H1 (cell line): ENCODE measurements around the gene RRAGC. TPM values are rescaled to one million over a fixed set of nuclear protein-coding genes. Genes with fewer than 3 reads are reported as not detected.

ENCODE experiments used
- CTCF ChIA-PET: fragments of 300-600 bp; sonication (Branson Sonifier 250); formaldehyde crosslinking; loops from one replicate; lab custom pipeline; 2021; ENCODE audit not compliant: partially characterized antibody; lab: Charles Lee
- POLR2A ChIA-PET: fragments of 300-600 bp; sonication (Branson Sonifier 250); formaldehyde crosslinking; loops from one replicate; lab custom pipeline; 2021; ENCODE audit warnings: inconsistent platforms; ENCODE audit not compliant: partially characterized antibody; lab: Charles Lee
- DNase-seq, 2 experiments: peaks; one replicate each; pipeline versions ENCODE4 v3.0.0 to v3.0.0-alpha.2; 2010 to 2022; ENCODE audit warnings: low spot score in 2 of 2, low read depth in 1 of 2, mixed read lengths in 1 of 2
- FAIRE-seq: peaks from 2 replicates; lab custom pipeline; 2011; peaks lifted over from hg19 to GRCh38; lab: Jason Lieb, UNC
- H2AFZ ChIP-seq: 2 replicates; pipeline ENCODE4 v1.8.1; 2012; ENCODE audit warnings: low read length, inconsistent platforms
- H2AK5ac ChIP-seq: 2 replicates; pipeline ENCODE4 v1.6.1; 2013; ENCODE audit warnings: low read depth, low read length
- H2BK120ac ChIP-seq: replicated peaks from 2 replicates; pipeline ENCODE3; 2013; ENCODE audit warnings: low read depth, low read length, inconsistent platforms
- H2BK12ac ChIP-seq: 2 replicates; pipeline ENCODE4 v1.6.1; 2013; ENCODE audit warnings: low read depth, low read length
- H2BK15ac ChIP-seq: 2 replicates; pipeline ENCODE4 v1.6.1; 2013; ENCODE audit warnings: low read length
- H2BK20ac ChIP-seq: 2 replicates; pipeline ENCODE4 v1.6.1; 2013; ENCODE audit warnings: low read length
- H2BK5ac ChIP-seq: 2 replicates; pipeline ENCODE4 v1.6.1; 2013; ENCODE audit warnings: low read depth, low read length
- H3K14ac ChIP-seq: 2 replicates; pipeline ENCODE4 v1.6.1; 2013; ENCODE audit warnings: inconsistent platforms; ENCODE audit not compliant: insufficient read length
- H3K18ac ChIP-seq: 2 replicates; pipeline ENCODE4 v1.6.1; 2013; ENCODE audit warnings: low read length; ENCODE audit errors: extremely low read depth
- H3K23ac ChIP-seq: 2 replicates; pipeline ENCODE4 v1.6.1; 2013; ENCODE audit warnings: inconsistent platforms; ENCODE audit not compliant: insufficient read length
- H3K23me2 ChIP-seq: 2 replicates; pipeline ENCODE4 v1.6.1; 2013; ENCODE audit warnings: low read depth, low read length
- H3K27ac ChIP-seq: 2 replicates; pipeline ENCODE4 v1.6.1; 2011; ENCODE audit warnings: low read depth, low read length, inconsistent platforms
- H3K27me3 ChIP-seq, 4 experiments: replicated peaks in 1 of 4; 1 replicate in 1 of 4; 2 replicates in 3 of 4; pipeline versions ENCODE4 v1.6.1 to v1.8.1; 2011 to 2013; ENCODE audit warnings: low read length in 3 of 4, mild to moderate bottlenecking in 3 of 4, inconsistent platforms in 2 of 4, mixed read lengths in 2 of 4, moderate library complexity in 1 of 4; ENCODE audit not compliant: control insufficient read depth in 3 of 4, insufficient read depth in 3 of 4; ENCODE audit errors: extremely low read depth in 1 of 4
- H3K36me3 ChIP-seq, 4 experiments: 2 replicates each; pipeline versions ENCODE4 v1.6.1 to v1.8.1; 2011 to 2013; ENCODE audit warnings: mild to moderate bottlenecking in 4 of 4, low read length in 3 of 4, moderate library complexity in 2 of 4, control low read depth in 1 of 4, inconsistent platforms in 1 of 4; ENCODE audit not compliant: insufficient read depth in 4 of 4, control insufficient read depth in 2 of 4
- H3K4ac ChIP-seq: replicated peaks from 2 replicates; pipeline ENCODE3; 2013; ENCODE audit warnings: low read length, low read depth, mixed read lengths, inconsistent platforms; ENCODE audit not compliant: insufficient read length
- H3K4me1 ChIP-seq, 4 experiments: replicated peaks in 1 of 4; 1 replicate in 1 of 4; 2 replicates in 3 of 4; pipeline versions ENCODE4 v1.6.1 to v1.8.1; 2011 to 2013; ENCODE audit warnings: low read length in 3 of 4, inconsistent platforms in 2 of 4, mixed read lengths in 1 of 4; ENCODE audit not compliant: insufficient read depth in 4 of 4, control insufficient read depth in 3 of 4
- H3K4me2 ChIP-seq, 2 experiments: 2 replicates each; pipeline versions ENCODE4 v1.6.1 to v1.8.1; 2011 to 2013; ENCODE audit warnings: low read depth in 2 of 2, low read length in 2 of 2, control low read depth in 1 of 2, inconsistent platforms in 1 of 2, mild to moderate bottlenecking in 1 of 2; ENCODE audit not compliant: insufficient read depth in 1 of 2
- H3K4me3 ChIP-seq, 4 experiments: fragments of 200-600, 300-600 bp in 1 of 4; sonication (generic), shearing (Covaris generic), sonication (Bioruptor Twin) in 1 of 4; 2 replicates each; pipeline versions ENCODE4 v1.5.1 to v1.8.1; 2011 to 2016; ENCODE audit warnings: low read length in 4 of 4, low read depth in 3 of 4, control low read depth in 2 of 4, inconsistent platforms in 2 of 4, mild to moderate bottlenecking in 2 of 4, mixed read lengths in 1 of 4, moderate library complexity in 1 of 4; ENCODE audit not compliant: insufficient read depth in 2 of 4; ENCODE audit errors: extremely low read depth in 1 of 4
- H3K56ac ChIP-seq: replicated peaks from 2 replicates; pipeline ENCODE3; 2013; ENCODE audit warnings: low read depth, mild to moderate bottlenecking, mixed read lengths, low read length, inconsistent platforms; ENCODE audit not compliant: insufficient read length
- H3K79me1 ChIP-seq: 2 replicates; pipeline ENCODE4 v1.6.1; 2013; ENCODE audit warnings: low read depth, low read length, control low read depth
- H3K79me2 ChIP-seq, 2 experiments: 2 replicates each; pipeline versions ENCODE4 v1.6.1 to v1.8.1; 2012 to 2013; ENCODE audit warnings: low read length in 2 of 2, mild to moderate bottlenecking in 2 of 2, inconsistent platforms in 1 of 2; ENCODE audit not compliant: insufficient read depth in 2 of 2, control insufficient read depth in 1 of 2
- H3K9ac ChIP-seq, 4 experiments: replicated peaks in 1 of 4; 1 replicate in 1 of 4; 2 replicates in 3 of 4; pipeline versions ENCODE4 v1.6.1 to v1.8.1; 2011 to 2013; ENCODE audit warnings: low read depth in 3 of 4, low read length in 3 of 4, control low read depth in 2 of 4, mild to moderate bottlenecking in 2 of 4, moderate library complexity in 2 of 4, inconsistent platforms in 1 of 4; ENCODE audit errors: extremely low read depth in 1 of 4
- H3K9me3 ChIP-seq, 2 experiments: 2 replicates each; pipeline versions ENCODE4 v1.6.1 to v1.8.1; 2012 to 2013; ENCODE audit warnings: mild to moderate bottlenecking in 2 of 2, moderate library complexity in 2 of 2, control low read depth in 1 of 2, inconsistent platforms in 1 of 2, low read depth in 1 of 2, low read length in 1 of 2, mixed read lengths in 1 of 2; ENCODE audit not compliant: insufficient read depth in 2 of 2
- H4K20me1 ChIP-seq, 2 experiments: replicated peaks in 1 of 2; 2 replicates each; pipeline versions ENCODE3 to v1.8.1; 2011 to 2013; ENCODE audit warnings: inconsistent platforms in 2 of 2, low read length in 2 of 2, mild to moderate bottlenecking in 1 of 2; ENCODE audit not compliant: insufficient read depth in 2 of 2, control insufficient read depth in 1 of 2
- H4K5ac ChIP-seq: 2 replicates; pipeline ENCODE4 v1.6.1; 2013; ENCODE audit warnings: low read length, low read depth, mixed read lengths, inconsistent platforms; ENCODE audit not compliant: insufficient read length
- H4K8ac ChIP-seq: 2 replicates; pipeline ENCODE4 v1.8.0; 2013; ENCODE audit warnings: mild to moderate bottlenecking, moderate library complexity, low read length, inconsistent platforms; ENCODE audit not compliant: insufficient read depth; ENCODE audit errors: extremely low read depth
- H4K91ac ChIP-seq: replicated peaks from 2 replicates; pipeline ENCODE3; 2013; ENCODE audit warnings: low read length, mixed read lengths, inconsistent platforms; ENCODE audit not compliant: insufficient read length
- EZH2 ChIP-seq: fragments of 200-600 bp; sonication (generic); IDR thresholded peaks from 2 replicates; pipeline ENCODE4 v1.7.1; 2012; ENCODE audit warnings: low read depth, mild to moderate bottlenecking, moderate library complexity, low read length, inconsistent platforms; ENCODE audit not compliant: severe bottlenecking
- SP4 ChIP-seq: IDR thresholded peaks from 2 replicates; pipeline ENCODE4 v1.6.1; 2012; ENCODE audit warnings: low read length, inconsistent platforms
- WGBS, 2 experiments: shearing (Covaris generic) in 1 of 2; methylation state at CpG; one replicate each; pipeline versions ENCODE4 v1.1.6 to v1.1.7; 2013 to 2015; ENCODE audit warnings: low lambda C conversion rate in 2 of 2, mixed read lengths in 2 of 2, inconsistent platforms in 1 of 2, low coverage in 1 of 2, missing lambda C conversion rate in 1 of 2; ENCODE audit not compliant: insufficient replicate concordance in 2 of 2, insufficient coverage in 1 of 2, insufficient read length in 1 of 2; ENCODE audit errors: extremely low coverage in 1 of 2, missing lambda C conversion rate in 1 of 2; 5-methylcytosine and 5-hydroxymethylcytosine counted together
- polyA plus RNA-seq, 7 experiments: library from polyadenylated mRNA; depleted of rRNA in 3 of 7; stranded (reverse) in 5 of 7; unstranded in 2 of 7; fragments of >200 nt in 5 of 7; fragments of 200-250 nt in 2 of 7; gene quantifications; 1 replicate in 5 of 7; 2 replicates in 1 of 7; 4 replicates in 1 of 7; pipeline versions ENCODE4 v1.2.1 to v1.2.3, GENCODE V29; 2011 to 2013; ENCODE audit warnings: missing spikeins in 2 of 7, mixed read lengths in 2 of 7
- total RNA-seq: library from RNA; stranded (reverse); fragmentation: NEBNext Ultra II Directional; extraction: Animal tissue kit (Norgen Biotek cat#: 25700); gene quantifications from 2 replicates; pipeline ENCODE4 v1.2.1, GENCODE V29; 2021

Gene RRAGC
- total and polyA plus RNA-seq, 2 of the 8 experiments (the other 6 are each of a cell fraction or from before 2014, with no cell fraction given) = 12.0 to 16.5 TPM

DNA sequence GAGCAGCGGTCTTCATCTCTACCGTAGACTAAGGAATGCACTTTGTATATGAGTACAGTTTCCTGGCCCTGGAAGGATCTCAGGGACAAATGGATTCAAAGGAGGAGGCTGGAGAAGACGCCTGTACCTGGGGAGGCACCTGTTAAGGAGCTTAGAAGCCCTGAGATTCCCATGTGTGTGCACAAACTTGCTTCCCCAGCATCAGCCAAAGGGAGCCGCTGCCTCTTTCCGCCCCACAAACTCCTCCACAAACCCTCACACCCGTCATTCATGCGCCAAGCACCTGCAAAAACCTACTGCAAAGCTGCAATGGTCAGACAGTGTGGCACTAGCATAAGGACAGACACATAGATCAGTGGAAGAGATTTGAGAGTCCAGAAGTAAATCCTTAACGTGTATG, 54.5 kb downstream of the RRAGC start:
- no peak overlapping the region for H2BK120ac ChIP-seq
- peak; percentile 12 for TF ChIP-seq EZH2
- TF ChIP-seq SP4 = no peak
- H4K20me1 ChIP-seq = no peaks in the 10 kb centered on the region
- H3K56ac ChIP-seq = no peak overlapping the region
- H3K23me2 ChIP-seq = peaks cover 3% of the 10 kb centered on the region; the same call in 1 of the 2 replicates
- no peak overlapping the region; the same call in 1 of the 2 replicates for H2AK5ac ChIP-seq
- ChIA-PET CTCF (interaction anchor here (1.0 to 2.4 kb wide), 2 partner anchors 45 to 196 kb away, joined by 3 to 5 read pairs; no protein-coding TSS in a partner anchor), POLR2A (no interaction called here)
- no peak overlapping the region for H3K23ac ChIP-seq
- peaks cover 0 to 34% (median 28%) of the 10 kb centered on the region in 4 experiments; a peak in 6 of 7 replicates for H3K27me3 ChIP-seq
- H2AFZ ChIP-seq = no peak overlapping the region
- FAIRE-seq = peak; percentile 28
- no peaks in the 10 kb centered on the region for H3K79me1 ChIP-seq
- peak overlapping the region; percentile 61 to 70 for H3K4me2 ChIP-seq
- no peak overlapping the region for H3K4ac ChIP-seq
- H2BK15ac ChIP-seq = no peak overlapping the region
- no peak overlapping the region for H4K91ac ChIP-seq
- peak overlapping the region; percentile 50; the same call in 1 of the 2 replicates for H2BK12ac ChIP-seq
- no peaks in the 10 kb centered on the region for H3K36me3 ChIP-seq
- H3K18ac ChIP-seq = no peak overlapping the region
- no peaks in the 10 kb centered on the region for H3K79me2 ChIP-seq
- peaks cover 5 to 12% (median 8%) of the 10 kb centered on the region in 4 experiments for H3K4me1 ChIP-seq
- H3K9me3 ChIP-seq = no peaks in the 10 kb centered on the region
- WGBS, 2 experiments = 73% methylated on average over 8 of the region's 8 CpGs; no CpG with 5 or more reads in 1 of the 2 experiments
- no peak overlapping the region for H3K14ac ChIP-seq
- H3K9ac ChIP-seq = no peak overlapping the region
- H3K27ac ChIP-seq = no peak overlapping the region
- H2BK20ac ChIP-seq = peak overlapping the region; percentile 56; the same call in 1 of the 2 replicates
- DNase-seq = no peak
- H2BK5ac ChIP-seq = no peak overlapping the region
- H4K5ac ChIP-seq = no peak overlapping the region
- no peak overlapping the region for H4K8ac ChIP-seq
- H3K4me3 ChIP-seq = peak overlapping the region in 1 of 4 experiments; percentile 50; a peak in 3 of 8 replicates
